GM21526 (cell line): ENCODE measurements around the gene IL22.
A peak's percentile ranks its signal among the peaks of the same experiment; 100 is the strongest.

Source experiments
- ATAC-seq: cut with Tn5 transposase; IDR thresholded peaks from one replicate; pipeline ENCODE4 v1.9.1; 2021; ENCODE audit warnings: moderate library complexity; ENCODE audit not compliant: unreplicated experiment, low FRiP score

The IL22 gene, protein sequence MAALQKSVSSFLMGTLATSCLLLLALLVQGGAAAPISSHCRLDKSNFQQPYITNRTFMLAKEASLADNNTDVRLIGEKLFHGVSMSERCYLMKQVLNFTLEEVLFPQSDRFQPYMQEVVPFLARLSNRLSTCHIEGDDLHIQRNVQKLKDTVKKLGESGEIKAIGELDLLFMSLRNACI

DNA sequence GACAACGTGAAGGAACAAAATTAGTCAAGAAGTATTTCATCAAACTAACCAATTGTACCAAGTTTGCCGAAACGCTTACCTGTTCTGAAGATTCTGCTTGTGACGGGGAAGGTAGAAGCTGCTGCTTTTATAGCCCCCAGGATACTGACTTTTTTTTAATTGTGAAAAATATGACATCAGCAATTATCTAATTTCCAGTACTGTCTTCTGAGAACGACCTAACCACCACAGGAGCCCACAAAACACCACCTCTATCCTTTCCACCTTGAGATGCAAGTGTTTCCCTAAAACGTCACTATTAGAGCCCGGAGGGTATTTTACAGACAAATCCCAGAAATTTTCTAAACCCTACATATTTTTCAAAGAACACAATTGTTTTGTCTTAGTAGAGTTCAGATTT, at the start of gene IL22:
TSS of gene IL22 (minus strand) at position 101 of the 400 bp plus-strand sequence. CDS start 156 bp downstream, outside the sequence.
- ATAC-seq, result no peak

DNA sequence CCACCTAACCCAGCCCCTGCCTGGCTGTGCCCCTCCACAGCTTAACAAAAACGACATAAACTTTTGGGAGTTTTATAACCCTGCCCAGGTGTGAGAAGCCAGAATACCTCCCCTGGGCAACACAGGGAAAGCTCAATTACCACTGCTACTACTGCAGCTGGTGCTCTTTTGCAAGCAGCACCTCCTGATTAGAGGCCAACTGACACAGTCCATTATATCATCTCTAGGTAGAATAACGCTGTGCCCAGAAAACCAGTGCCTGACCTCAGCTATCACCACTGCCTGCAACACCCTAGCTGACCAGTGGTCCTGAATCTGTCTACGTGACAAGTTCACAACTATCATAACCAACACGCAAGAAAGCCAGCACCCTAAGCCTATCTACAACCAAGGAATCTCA, 44.5 kb upstream of the IL22 start:
- ATAC-seq, result no peak

DNA sequence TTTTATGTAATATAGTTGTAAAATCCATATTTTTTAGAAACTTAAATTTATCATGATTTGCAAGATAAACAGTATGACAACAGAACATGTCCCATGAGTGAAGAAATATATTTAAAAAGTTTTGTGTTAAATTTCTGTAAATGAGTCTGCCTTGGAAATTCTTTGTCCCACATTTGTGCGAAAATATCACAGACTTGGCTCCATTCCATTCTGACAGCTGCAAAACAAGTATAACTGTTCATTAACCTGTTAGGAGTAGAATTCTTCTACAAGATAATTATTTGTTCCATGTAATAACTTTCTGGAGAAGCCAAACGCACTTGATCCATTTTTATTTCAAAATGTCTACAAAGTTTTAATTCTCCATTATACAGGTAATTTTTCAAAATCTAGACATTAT, 40.8 kb upstream of the IL22 start:
- ATAC-seq, result no peak

DNA sequence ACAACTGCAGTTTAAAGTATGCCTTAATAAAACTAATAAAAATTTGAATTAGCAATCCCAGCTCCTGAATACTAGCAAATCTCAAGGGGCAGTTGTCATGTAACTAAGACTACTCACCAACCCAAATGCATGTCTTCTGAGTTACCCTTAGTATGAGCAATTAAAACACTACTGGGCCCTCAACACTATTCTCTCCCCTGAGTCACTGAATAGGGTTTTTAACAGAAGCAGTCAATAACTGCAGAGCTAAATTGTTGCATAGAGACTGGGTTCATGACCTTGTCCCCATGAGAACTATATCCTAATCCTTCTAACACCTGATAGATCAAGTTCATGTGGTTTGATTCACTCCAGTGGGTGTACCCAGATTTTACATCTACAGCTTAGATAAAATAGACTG, 39.9 kb upstream of the IL22 start:
- no peak for ATAC-seq

DNA sequence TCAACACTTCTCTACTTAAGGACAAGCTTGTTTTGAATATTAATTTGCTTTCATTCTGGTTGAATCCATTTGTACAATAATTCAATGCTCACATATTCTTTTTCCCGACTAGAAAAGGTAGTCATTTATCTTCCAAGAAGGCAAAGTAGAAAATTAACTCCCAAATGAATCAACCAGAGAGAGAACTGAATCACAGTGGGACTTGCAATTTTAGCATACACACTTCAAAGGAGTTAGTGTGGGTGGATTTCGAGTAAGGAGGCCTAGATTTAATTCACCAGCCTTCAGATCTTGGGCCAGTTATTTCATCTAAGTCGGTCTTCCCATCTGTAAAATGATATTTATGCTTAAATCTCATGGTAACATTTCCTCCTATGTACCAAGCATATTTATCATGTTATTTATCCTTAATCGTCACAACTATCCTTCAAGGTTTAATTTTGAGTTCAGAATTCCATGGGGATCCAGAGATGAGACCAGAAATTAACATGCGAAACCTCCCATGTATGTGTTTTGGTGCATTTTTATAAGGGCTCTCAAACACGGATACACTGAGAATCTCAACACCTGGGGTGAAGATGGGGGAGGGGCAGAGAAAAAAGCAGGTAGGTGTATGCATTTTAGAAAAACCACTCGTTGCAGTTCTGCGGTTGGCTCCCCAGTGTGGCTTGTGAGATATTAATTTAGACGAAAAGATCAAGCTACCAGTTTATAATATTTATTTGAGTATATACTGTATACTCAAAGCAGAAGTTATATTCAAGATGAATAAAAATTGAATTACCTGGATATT, 38.9 kb upstream of the IL22 start:
- ATAC-seq, result no peak

DNA sequence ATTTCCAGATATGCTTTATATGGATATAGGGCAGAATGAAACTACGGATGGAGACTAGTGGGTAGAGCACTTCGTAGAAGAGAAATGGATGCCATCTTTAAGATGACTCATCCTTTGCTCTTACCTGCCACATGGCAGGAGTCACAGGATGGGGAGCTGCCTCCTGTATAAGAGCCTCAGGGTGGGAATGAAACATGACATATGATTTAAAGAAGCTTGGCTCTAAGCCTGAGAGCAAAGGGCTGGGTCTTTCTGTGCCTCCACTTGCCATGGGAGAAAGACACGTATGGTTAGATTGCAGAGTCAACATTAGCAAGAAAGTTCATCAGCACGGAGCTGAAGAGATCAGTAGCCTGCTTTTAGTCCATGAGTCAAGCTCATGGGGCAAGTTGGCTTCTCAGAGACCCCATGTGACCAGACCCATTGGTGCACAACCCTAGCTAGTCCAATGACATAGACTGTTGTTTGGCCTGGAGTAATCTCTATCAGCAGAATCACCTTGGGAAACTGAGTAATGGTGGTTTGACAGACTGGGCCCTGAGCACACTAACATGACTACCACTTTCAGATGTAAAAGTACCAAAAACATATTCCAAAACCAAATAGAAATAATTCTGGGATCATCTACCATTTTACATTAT, 38.1 kb upstream of the IL22 start:
- no peak for ATAC-seq

DNA sequence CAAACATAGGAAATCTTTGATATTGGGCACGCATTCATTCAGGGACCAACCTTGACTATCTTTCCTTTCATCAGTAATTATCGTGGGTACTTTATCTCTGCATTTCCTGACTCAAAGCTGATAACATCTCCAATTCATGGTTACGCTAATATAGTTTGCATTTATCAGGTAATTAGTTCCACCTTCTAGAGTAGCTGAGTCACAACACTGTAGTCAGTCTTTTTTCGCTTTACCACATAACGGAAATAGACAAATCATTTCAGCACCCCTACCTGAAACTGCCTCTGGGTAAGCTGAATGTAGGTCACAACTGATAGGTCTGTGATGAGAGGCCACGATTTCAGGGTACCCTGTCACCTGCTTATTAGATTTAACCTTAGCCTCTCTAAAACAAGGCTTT, 36.7 kb upstream of the IL22 start:
- peak; percentile 99 for ATAC-seq

DNA sequence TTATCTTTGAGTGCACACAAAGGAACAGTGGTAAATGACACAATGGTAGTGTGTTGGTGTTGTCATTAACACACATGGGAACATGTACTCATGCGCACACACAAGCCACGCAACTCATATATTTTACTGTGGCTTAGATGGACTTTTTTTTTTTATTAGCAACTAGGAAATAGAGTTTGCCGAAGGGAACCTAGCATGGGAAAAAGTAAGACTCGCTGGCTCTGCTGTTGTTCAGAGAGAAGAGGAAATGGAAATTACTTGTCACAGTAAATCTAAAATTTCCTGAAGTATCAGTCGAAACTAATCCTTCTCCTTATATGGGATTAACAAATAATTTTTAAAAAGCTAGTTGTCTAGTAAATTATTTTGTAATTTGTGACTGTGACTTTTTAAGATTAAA, 33.7 kb upstream of the IL22 start:
- ATAC-seq, result no peak

DNA sequence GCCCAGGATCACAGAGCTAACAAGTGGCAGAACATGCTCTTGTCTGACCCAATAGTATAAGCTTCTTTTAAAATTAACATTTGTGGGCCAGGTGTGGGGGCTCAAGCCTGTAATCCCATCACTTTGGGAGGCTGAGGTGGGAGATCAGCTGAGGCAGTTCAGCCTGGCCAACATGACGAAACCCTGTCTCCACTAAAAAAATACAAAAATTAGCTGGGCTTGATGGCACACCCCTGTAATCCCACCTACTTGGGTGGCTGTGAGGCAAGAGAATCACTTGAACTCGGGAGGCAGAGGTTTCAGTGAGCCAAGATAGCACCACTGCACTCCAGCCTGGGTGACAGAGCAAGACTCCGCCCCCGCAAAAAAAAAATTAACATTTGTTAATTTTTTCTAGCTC, 33.0 kb upstream of the IL22 start:
- ATAC-seq, result no peak

DNA sequence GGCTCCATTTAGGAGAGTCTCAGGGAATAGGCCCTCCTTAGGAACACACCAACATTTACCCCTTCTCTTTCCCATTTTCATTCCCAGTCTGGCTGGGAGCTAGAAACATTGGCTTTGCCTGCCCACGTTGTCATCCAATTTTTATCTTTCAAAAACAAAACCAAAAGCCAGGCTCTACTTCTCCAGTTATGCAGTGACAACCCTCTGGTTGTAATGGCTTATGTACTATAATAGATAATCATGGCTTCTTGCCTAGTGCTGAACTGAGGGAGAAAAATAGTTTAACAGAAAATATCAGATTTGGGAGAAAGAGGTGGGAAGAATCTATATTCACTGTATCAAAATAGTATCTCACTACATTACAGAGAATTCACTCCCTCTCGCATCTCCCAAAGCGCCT, 32.1 kb upstream of the IL22 start:
- no peak for ATAC-seq

DNA sequence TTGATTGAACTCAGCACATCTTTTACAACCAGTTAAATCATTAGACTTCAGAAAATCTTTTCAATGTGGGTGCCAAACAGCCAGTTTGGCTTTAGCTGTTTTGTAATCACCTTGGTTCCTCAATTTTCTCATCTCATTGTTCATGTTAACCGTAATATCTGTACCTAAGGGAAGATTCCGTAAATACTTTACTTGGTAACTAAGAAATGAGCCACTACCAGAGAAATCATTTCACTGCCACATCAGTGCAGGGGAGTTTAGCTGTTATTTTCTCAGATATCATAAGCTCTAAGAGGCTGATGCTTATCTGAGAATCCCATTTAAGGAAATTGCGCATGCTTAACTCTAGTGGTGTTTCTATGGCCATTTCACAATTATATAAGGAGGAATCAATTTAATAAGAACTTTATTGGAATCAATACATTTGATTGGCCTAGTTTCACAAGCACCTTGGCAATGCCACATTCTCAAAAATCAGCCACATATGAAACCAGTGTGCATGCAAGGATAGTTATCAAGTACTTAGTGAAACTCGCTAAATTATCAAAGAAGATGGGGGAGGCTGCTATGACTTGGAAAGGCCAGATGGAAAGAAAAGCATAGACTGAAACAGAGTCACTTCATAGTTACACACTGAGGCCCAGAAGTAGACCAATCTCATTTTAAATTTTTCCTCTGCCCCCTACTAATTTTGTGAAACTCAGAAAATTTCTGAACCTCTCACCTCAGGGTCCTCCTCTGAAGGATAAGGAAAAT, 28.1 kb upstream of the IL22 start:
- no peak for ATAC-seq

DNA sequence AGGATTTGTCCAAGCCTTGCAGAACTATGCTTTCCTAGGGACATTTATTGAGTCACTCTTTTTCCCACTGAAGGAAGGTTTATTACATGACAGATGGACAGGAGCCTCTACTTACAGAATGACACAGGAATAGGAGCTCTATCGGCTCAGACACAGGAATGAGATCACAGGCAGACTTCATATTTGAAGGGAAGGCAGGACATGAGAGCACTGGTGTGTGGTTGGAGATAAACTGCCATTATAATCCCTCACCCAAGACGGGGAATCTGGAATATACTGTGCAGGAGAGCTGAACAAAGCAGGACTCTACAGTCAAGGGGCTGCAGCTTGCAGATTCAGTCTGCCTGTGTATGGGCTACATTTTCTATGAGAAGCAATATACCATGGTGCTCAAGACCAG, 26.8 kb upstream of the IL22 start:
- ATAC-seq, result no peak

DNA sequence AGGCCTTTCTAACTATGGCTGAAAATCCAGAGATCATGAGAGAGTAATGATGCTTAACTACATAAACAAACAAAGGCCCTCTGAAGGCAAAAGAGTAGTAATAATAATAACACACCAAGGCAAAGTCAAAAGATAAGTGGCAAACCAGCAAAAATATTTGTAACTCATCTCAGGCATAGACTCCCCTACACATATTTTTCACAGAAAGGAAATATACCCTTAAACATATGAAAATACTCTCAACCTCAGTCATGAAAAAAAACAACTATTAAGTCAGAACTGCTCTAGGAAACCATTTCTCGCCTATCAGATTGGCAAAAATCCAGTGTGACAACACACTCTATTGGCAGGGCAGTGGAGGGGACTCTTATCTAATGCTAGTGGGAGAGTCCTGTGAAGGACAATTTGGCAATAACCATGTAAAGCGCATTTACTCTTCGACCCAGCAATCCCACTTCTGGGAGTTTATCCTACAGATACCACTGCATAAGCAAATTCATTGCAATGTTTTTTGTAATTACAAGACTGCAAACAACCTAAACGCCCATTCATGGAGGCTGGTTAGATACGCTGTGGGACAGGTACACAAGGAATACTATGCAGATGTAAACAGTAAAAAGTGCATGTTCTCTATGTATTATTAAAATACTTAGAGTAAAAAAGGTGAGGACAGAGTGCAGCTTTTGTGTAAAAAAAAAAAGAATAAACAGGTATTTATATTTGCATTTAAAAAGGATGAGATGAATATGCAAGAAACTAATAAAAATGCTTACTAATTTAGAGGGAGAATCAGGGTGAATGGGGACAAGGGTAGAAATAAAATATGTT, 26.0 kb upstream of the IL22 start:
- no peak for ATAC-seq

DNA sequence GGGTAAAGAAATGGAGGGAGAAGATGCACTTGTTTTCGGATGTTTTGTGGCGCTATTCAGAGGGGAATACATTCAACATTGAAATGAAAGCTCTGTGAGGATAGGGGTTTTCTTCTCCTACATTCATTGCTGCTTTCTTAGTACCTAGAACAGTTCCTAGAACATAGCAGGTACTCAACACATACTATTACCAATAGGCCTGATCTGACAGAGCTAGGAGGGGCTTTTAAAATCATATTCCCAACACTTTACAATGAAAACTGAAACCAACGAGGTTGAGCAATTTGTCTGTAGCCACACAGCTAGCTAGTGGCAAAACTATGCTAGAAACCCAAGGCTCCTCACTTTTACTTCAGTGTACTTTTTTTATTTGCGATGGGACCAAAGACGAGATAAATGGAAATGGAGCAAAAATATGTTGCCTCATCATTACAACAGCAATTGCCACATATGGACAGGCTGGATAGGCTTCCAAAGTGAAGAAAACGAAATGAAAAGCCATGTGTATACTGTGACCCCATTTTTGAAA, 23.1 kb upstream of the IL22 start:
- no peak for ATAC-seq

DNA sequence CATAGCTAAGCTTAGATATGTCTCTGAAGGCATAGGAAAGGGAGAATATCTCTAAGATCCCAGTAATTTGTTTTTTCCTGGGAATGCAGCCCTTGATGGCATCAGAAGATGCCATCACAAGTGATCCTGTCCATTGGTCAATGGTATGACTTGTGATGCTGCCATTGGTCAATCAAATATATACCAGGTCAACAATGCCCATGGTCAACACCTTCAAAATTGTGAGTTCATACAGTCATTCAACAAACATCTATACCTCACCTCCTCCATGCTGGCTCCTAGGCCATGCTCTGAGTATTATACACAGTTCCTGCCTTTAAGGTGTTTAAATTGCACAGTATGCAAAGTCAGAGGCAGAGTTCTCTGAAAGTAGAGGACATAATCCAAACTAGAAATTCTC, 19.3 kb upstream of the IL22 start:
- ATAC-seq, result no peak

DNA sequence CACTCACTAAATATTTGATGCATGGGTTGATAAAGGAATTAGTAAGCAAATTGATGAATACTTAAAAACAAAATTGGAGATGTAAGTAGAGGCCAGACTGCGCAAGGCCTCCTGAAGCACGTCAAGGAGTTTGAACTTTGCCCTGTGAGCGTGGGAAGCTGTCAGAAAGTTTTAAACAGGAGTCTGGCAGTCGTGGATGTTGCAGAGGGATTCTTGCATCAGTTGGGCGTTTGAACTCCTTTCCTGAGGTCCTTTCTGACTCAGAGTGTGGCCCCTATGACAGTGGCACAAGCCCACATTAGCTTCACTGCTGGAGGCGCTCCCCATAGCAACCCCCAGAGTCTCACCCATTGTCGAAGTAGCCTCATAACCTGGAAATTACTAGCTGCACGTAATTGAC, 17.9 kb upstream of the IL22 start:
- ATAC-seq, result no peak

DNA sequence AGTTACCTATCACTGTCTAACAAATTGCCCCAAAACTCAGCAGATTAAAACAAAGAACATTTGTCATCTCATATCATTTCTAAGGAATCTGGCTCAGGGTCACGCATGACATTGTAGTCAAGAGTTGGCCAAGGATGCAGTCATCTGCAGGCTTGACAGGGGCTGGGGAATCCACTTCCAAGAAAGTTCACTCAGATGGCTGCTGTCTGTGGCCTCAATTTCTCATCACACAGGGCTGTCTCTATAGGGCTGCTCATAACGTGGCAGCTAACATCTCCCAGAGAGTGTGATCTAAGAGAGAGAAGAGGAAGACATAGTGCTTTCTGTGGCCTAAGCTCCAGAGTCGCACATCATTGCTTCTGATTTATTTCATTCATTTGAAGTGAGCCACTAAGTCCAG, 17.0 kb upstream of the IL22 start:
- ATAC-seq, result no peak

DNA sequence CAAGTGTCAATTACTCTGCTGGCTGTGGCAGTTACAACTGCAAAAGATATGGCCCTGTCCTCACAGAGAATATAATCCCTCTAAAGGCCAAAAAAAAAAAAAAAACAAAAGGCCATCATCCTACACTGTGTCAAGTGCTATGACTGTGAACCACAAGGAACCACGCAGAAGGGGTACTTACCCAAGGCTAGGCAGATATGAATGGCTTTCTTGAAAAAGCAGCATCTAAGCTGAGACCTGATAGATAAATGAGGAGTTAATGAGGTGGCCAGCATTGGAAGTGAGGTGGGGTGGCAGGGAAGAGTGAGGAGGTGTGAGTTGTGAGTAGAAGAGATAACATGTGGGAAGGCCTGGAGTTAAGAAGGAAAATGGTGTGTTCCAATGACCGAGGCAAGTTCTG, 16.4 kb upstream of the IL22 start:
- no peak for ATAC-seq

DNA sequence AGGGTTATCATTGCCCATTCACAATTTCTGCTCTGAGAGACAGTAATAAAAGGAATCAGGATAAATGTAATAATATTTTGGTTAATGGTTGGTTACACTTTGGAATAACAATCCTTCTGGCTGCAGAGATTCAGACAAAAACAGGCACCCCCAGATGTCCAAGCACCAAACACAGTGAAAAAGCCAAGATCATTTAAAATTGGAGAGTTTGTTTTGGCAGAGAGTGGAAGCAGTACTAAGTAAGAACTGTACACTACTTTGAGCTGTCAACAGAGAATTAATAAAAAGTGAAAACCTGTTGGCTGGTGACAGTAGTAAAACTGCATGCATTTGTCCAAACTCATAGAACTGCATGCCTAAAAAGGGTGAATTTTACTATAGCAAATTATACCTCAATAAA, 15.6 kb upstream of the IL22 start:
- ATAC-seq, result no peak

DNA sequence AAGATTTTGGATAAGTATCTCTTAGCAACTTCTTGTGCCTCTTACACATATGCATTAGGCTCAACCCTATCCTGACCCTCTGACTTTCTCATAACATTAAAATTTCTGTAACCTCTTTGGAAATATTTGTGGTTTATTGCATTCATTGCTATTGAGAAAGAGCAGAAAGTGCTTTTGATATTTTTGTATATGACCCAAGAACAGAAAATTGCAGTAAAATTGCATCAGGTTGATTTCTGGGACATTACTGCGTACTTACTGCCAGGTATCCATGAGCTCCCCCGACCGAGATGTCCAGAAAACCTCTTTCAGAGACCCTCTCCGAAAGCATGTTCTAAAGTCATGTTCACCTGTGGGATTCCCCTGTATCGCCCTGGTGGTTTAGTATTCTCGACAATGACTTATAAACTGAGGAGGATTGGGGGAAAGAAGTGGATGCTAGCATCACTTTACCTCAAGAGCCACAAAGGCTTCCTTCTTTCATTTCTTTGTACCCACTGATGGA, 14.5 kb upstream of the IL22 start:
- ATAC-seq, result no peak
